Central memory CD8-positive, alpha-beta T cell (primary cell): Measurements from ENCODE around the gene OGFOD3.

Experiments used
- ATAC-seq: fragments of 150-1000 bp; cut with Tn5 transposase; replicated peaks from 2 replicates; pipeline ENCODE4 v1.10.0; 2022; ENCODE audit warnings: mild to moderate bottlenecking, moderate FRiP score, moderate number of reproducible peaks; ENCODE audit not compliant: poor library complexity, severe bottlenecking; ENCODE audit errors: extremely low read depth
- DNase-seq, 2 donors: peaks; one replicate each; pipeline ENCODE4 v3.0.0; 2021; ENCODE audit warnings: low spot score in 2 of 2
- H3K27ac Mint-ChIP-seq: one replicate; pipeline ENCODE4 v1.8.0; 2022; ENCODE audit warnings: low read depth, mild to moderate bottlenecking, moderate library complexity, mixed read lengths
- H3K27me3 Mint-ChIP-seq: one replicate; pipeline ENCODE4 v1.8.0; 2022; ENCODE audit warnings: mixed read lengths
- H3K36me3 Mint-ChIP-seq: one replicate; pipeline ENCODE4 v1.8.0; 2022; ENCODE audit warnings: mild to moderate bottlenecking, moderate library complexity, mixed read lengths; ENCODE audit not compliant: insufficient read depth
- H3K4me1 Mint-ChIP-seq: one replicate; pipeline ENCODE4 v1.8.0; 2022; ENCODE audit warnings: mixed read lengths
- H3K4me3 Mint-ChIP-seq: one replicate; pipeline ENCODE4 v1.8.0; 2022; ENCODE audit warnings: mild to moderate bottlenecking, moderate library complexity, mixed read lengths
- H3K9me3 Mint-ChIP-seq: one replicate; pipeline ENCODE4 v1.8.0; 2022; ENCODE audit warnings: mixed read lengths

The OGFOD3 gene

GRCh38 chr17:82339634-82340580 is 78.5 kb downstream of the OGFOD3 start:
- Mint-ChIP-seq H3K27me3 (peaks cover 5% of the 10 kb centered on the region), H3K9me3 (no peaks in the 10 kb centered on the region), H3K27ac (no peak overlapping the region), H3K4me1 (peaks cover 6% of the 10 kb centered on the region), H3K36me3 (no peaks in the 10 kb centered on the region), H3K4me3 (no peak overlapping the region)
- no peak for DNase-seq
- ATAC-seq, result no peak
